Measurements from ENCODE around the gene SECTM1.
"Not testable (repeated sequence)": the region's sequence is repeated elsewhere in the genome, so short reads cannot be mapped to it uniquely, and the experiment has no call there.

DNA sequence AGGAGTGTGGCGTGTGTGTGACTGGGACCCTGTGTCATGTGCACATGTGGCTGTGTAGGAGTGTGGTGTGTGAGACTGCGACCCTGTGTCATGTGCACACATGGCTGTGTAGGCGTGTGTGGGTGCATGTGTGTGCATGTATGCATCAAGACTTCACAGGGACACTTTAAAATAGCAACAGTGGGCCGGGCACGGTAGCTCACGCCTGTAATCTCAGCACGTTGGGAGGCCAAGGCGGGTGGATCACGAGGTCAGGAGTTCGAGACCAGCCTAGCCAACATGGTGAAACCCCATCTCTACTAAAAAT, 48.1 kb upstream of the SECTM1 start:
- TF ChIP-seq TARDBP (IDR thresholded peaks at IDR 0.05); CTBP1 (IDR thresholded peaks at IDR 0.05; ENCODE audit: borderline replicate concordance); SP1 (IDR thresholded peaks at IDR 0.05); FOXK2 (IDR thresholded peaks at IDR 0.05); SUZ12 (IDR thresholded peaks at IDR 0.05); FOXA1 (IDR thresholded peaks at IDR 0.05): not testable (repeated sequence)

Data from HEK293T (cell line).